ENCODE results near the gene NHLRC2.

DNA sequence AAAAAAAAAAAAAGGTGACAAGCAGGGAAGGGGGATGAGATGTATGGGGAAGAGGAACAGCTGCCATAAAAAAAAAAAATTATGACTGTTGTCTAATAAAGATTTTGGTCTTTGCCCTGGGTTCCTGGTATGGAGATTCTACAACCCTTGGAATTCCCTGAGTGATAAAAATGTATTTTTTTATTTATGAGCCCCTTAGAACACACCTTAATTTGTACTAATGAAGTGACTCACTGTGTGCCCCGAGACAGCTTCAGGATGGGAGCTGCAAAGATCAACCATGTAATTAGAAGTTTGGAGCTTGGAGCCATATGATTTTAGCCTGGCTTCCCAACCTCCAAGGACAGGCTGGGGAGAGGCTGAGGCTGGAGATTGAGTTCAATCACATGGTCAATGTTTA lies 69.7 kb downstream of the NHLRC2 start:
- TF ChIP-seq, protein P1, sequence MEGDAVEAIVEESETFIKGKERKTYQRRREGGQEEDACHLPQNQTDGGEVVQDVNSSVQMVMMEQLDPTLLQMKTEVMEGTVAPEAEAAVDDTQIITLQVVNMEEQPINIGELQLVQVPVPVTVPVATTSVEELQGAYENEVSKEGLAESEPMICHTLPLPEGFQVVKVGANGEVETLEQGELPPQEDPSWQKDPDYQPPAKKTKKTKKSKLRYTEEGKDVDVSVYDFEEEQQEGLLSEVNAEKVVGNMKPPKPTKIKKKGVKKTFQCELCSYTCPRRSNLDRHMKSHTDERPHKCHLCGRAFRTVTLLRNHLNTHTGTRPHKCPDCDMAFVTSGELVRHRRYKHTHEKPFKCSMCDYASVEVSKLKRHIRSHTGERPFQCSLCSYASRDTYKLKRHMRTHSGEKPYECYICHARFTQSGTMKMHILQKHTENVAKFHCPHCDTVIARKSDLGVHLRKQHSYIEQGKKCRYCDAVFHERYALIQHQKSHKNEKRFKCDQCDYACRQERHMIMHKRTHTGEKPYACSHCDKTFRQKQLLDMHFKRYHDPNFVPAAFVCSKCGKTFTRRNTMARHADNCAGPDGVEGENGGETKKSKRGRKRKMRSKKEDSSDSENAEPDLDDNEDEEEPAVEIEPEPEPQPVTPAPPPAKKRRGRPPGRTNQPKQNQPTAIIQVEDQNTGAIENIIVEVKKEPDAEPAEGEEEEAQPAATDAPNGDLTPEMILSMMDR (IDR thresholded peaks at IDR 0.05) = no peak
- no peak for TF ChIP-seq POLR2A (IDR thresholded peaks at IDR 0.05)
